ENCODE measurements around the gene FRY. TPM values are rescaled to one million over a fixed set of nuclear protein-coding genes. Genes with fewer than 3 reads are reported as not detected.

Gene FRY
- total and polyA plus RNA-seq, 10 of the 15 experiments (the other 5 are each of a cell fraction or from before 2014, with no cell fraction given) = 0.18 to 1.4 (median 0.30) TPM

DNA sequence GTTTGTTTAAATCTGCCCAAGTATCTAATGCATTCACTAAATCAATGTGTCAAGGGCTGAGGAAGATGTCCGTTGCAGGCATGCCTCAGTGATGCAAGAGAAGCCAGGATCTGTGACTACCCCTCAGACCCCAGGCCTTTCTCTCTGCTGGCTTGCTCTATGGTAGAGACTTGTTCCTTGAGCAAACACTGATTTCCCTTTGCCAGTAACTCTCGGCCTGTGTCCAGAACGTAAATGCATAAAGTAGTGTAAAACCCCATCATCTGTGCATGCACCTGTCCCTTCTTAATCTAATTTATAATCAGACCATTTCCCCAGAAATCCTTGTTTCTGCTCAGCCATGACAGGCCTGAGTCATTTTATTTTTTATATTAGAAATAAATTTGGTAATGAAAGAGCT lies 28.7 kb upstream of the FRY start:
- FAIRE-seq (no peak), ATAC-seq (no peak)
- H3K4me3 ChIP-seq = no peak overlapping the region

More for the DNA sequence above, 28.7 kb upstream of the FRY start:
- H3K9me3 ChIP-seq (replicated peaks; ENCODE audit: control insufficient read depth, insufficient read depth, low read length) = no peaks in the 10 kb centered on the region
- WGBS (ENCODE audit: insufficient coverage, insufficient replicate concordance, low lambda C conversion rate, missing lambda C conversion rate) = 43% methylated on average over 3 of the region's 3 CpGs
- no peaks in the 10 kb centered on the region for H3K79me2 ChIP-seq (ENCODE audit: control insufficient read depth, insufficient read depth, low read length)
- RAD21 ChIA-PET (ENCODE audit: unreplicated experiment) = interaction anchor here (1.5 kb wide), 1 partner anchor 89 kb away, joined by 4 read pairs; no protein-coding TSS in a partner anchor
- BruUV-seq (replicated peaks) = no TSS peak
- H2AFZ ChIP-seq (ENCODE audit: control insufficient read depth, low read depth, low read length) = no peak overlapping the region
- POLR2A ChIA-PET = no interaction called here
- no peak overlapping the region for H3K4me2 ChIP-seq (ENCODE audit: control insufficient read depth, insufficient read depth)
- H4K20me1 ChIP-seq (ENCODE audit: control insufficient read depth, insufficient read depth) = no peaks in the 10 kb centered on the region
- CTCF ChIA-PET = interaction anchor here (0.8 to 1.5 kb wide), 3 partner anchors 15 to 93 kb away, joined by 3 to 4 read pairs (median 4); no protein-coding TSS in a partner anchor
- in situ Hi-C loops (cut with MboI) (no loop called here), intact Hi-C loops (cut with micrococcal nuclease; ENCODE audit: unreplicated experiment) (no loop called here)
- TF ChIP-seq ESRRA (IDR thresholded peaks at IDR 0.05; ENCODE audit: low read length) = no peak
- TF ChIP-seq, protein P1, sequence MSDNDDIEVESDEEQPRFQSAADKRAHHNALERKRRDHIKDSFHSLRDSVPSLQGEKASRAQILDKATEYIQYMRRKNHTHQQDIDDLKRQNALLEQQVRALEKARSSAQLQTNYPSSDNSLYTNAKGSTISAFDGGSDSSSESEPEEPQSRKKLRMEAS (IDR thresholded peaks at IDR 0.05; ENCODE audit: low read depth, low read length) = no peak
- TF ChIP-seq, protein P2, sequence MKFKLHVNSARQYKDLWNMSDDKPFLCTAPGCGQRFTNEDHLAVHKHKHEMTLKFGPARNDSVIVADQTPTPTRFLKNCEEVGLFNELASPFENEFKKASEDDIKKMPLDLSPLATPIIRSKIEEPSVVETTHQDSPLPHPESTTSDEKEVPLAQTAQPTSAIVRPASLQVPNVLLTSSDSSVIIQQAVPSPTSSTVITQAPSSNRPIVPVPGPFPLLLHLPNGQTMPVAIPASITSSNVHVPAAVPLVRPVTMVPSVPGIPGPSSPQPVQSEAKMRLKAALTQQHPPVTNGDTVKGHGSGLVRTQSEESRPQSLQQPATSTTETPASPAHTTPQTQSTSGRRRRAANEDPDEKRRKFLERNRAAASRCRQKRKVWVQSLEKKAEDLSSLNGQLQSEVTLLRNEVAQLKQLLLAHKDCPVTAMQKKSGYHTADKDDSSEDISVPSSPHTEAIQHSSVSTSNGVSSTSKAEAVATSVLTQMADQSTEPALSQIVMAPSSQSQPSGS (IDR thresholded peaks at IDR 0.05; ENCODE audit: low read length) = no peak
- TF ChIP-seq, protein P3, sequence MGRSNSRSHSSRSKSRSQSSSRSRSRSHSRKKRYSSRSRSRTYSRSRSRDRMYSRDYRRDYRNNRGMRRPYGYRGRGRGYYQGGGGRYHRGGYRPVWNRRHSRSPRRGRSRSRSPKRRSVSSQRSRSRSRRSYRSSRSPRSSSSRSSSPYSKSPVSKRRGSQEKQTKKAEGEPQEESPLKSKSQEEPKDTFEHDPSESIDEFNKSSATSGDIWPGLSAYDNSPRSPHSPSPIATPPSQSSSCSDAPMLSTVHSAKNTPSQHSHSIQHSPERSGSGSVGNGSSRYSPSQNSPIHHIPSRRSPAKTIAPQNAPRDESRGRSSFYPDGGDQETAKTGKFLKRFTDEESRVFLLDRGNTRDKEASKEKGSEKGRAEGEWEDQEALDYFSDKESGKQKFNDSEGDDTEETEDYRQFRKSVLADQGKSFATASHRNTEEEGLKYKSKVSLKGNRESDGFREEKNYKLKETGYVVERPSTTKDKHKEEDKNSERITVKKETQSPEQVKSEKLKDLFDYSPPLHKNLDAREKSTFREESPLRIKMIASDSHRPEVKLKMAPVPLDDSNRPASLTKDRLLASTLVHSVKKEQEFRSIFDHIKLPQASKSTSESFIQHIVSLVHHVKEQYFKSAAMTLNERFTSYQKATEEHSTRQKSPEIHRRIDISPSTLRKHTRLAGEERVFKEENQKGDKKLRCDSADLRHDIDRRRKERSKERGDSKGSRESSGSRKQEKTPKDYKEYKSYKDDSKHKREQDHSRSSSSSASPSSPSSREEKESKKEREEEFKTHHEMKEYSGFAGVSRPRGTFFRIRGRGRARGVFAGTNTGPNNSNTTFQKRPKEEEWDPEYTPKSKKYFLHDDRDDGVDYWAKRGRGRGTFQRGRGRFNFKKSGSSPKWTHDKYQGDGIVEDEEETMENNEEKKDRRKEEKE (IDR thresholded peaks at IDR 0.05) = no peak
- TF ChIP-seq ZNF384 (IDR thresholded peaks at IDR 0.05; ENCODE audit: borderline replicate concordance, low read depth, low read length) = no peak
- SMC1A ChIA-PET (ENCODE audit: uncharacterized antibody, unreplicated experiment) = interaction anchor here (1.1 kb wide), 1 partner anchor 90 kb away, joined by 3 read pairs; no protein-coding TSS in a partner anchor
- no peak for DNase-seq (ENCODE audit: low read depth, low spot score)
- H3K36me3 ChIP-seq (ENCODE audit: control insufficient read depth in 2 of 2, insufficient read depth in 2 of 2, low read length in 1 of 2) = no peaks in the 10 kb centered on the region
- no peaks in the 10 kb centered on the region for H3K27me3 ChIP-seq (replicated peaks in 1 of 2; ENCODE audit: control insufficient read depth in 2 of 2, insufficient read depth in 2 of 2, low read length in 1 of 2)
- H3K4me1 ChIP-seq (ENCODE audit: control insufficient read depth, insufficient read depth, low read length) = no peaks in the 10 kb centered on the region
- no peak overlapping the region for H3K9ac ChIP-seq (ENCODE audit: control insufficient read depth, insufficient read depth, low read length)
- H3K27ac ChIP-seq (ENCODE audit: control insufficient read depth, insufficient read depth) = no peak overlapping the region
